A549 (cell line): ENCODE results near the gene ATP9B. TPM values are rescaled to one million over a fixed set of nuclear protein-coding genes. Genes with fewer than 3 reads are reported as not detected.

Experiments used
- ATAC-seq, 2 experiments: fragments of 200-7000 bp in 1 of 2; fragments of >200 bp in 1 of 2; cut with Nextera tagmentation in 1 of 2; cut with Tn5 transposase in 1 of 2; 3 replicates each; pipeline versions ENCODE4 v1.8.0 to v1.9.1; 2018 to 2020; ENCODE audit warnings: mild to moderate bottlenecking in 1 of 2, moderate library complexity in 1 of 2
- CTCF ChIA-PET: fragments of 300-600 bp; sonication (Branson Sonifier 250); formaldehyde crosslinking; extraction: SDS; loops from one replicate; lab custom pipeline; 2021; ENCODE audit warnings: antibody characterized with exemption, inconsistent platforms; lab: Yijun Ruan, JAX
- POLR2A ChIA-PET: fragments of 350-600 bp; formaldehyde crosslinking; extraction: SDS; loops from one replicate; lab custom pipeline; 2021; ENCODE audit warnings: antibody characterized with exemption, inconsistent platforms; lab: Yijun Ruan, JAX
- DNase-seq, 2 experiments: peaks; one replicate each; pipeline versions ENCODE4 v3.0.0 to v3.0.0-alpha.2; 2011 to 2016; ENCODE audit warnings: low read depth in 1 of 2, low spot score in 1 of 2
- FAIRE-seq: peaks from 2 replicates; lab custom pipeline; 2011; peaks lifted over from hg19 to GRCh38; lab: Jason Lieb, UNC
- H3K27ac ChIP-seq, 2 experiments: fragments of >200 bp; sonication (Bioruptor Twin); formaldehyde crosslinking; 3 replicates each; pipeline ENCODE4 v1.5.1; 2016 to 2017
- H3K4me1 ChIP-seq: fragments of >200 bp; sonication (Bioruptor Twin); formaldehyde crosslinking; 3 replicates; pipeline ENCODE4 v1.6.1; 2016
- H3K4me2 ChIP-seq: fragments of >200 bp; sonication (Bioruptor Twin); formaldehyde crosslinking; 3 replicates; pipeline ENCODE4 v1.6.1; 2016
- H3K4me3 ChIP-seq: fragments of >200 bp; sonication (Bioruptor Twin); formaldehyde crosslinking; 3 replicates; pipeline ENCODE4 v1.5.1; 2016
- H3K9me3 ChIP-seq: fragments of >200 bp; sonication (Bioruptor Twin); formaldehyde crosslinking; 3 replicates; pipeline ENCODE4 v1.6.1; 2016
- BHLHE40 ChIP-seq: IDR thresholded peaks from 2 replicates; pipeline ENCODE4 v1.6.1; 2012; ENCODE audit warnings: low read depth, low read length, inconsistent platforms
- CBX2 ChIP-seq: fragments of 200-600 bp; sonication (generic); IDR thresholded peaks from 2 replicates; pipeline ENCODE4 v1.6.1; 2016; ENCODE audit warnings: low read depth, mild to moderate bottlenecking, borderline replicate concordance
- CBX8 ChIP-seq: fragments of 200-600 bp; sonication (generic); IDR thresholded peaks from 2 replicates; pipeline ENCODE4 v1.6.1; 2016
- CHD2 ChIP-seq: fragments of 150-350 bp; IDR thresholded peaks from 2 replicates; pipeline ENCODE4 v1.6.1; 2014; ENCODE audit warnings: low read length; ENCODE audit not compliant: partially characterized antibody
- GATA3 ChIP-seq: IDR thresholded peaks from 2 replicates; pipeline ENCODE4 v1.6.1; 2012; ENCODE audit warnings: borderline replicate concordance
- HEYL ChIP-seq: fragments of 250-450 bp; sonication (Bioruptor Pico); IDR thresholded peaks from 2 replicates; pipeline ENCODE4 v1.8.0; 2021; ENCODE audit warnings: mild to moderate bottlenecking, moderate library complexity
- JUNB ChIP-seq: fragments of >200 bp; sonication (Bioruptor Twin); formaldehyde crosslinking; IDR thresholded peaks from 2 replicates; pipeline ENCODE4 v1.6.1; 2016
- KDM1A ChIP-seq: fragments of 200-600 bp; sonication (generic); IDR thresholded peaks from 2 replicates; pipeline ENCODE4 v1.6.1; 2016; ENCODE audit warnings: low read depth, mild to moderate bottlenecking
- PBX3 ChIP-seq: IDR thresholded peaks from 2 replicates; pipeline ENCODE4 v1.6.1; 2012
- POLR2AphosphoS2 ChIP-seq: conservative IDR thresholded peaks from 2 replicates; pipeline ENCODE4 v1.6.1; 2012; ENCODE audit warnings: low read length, improper control_type of control experiment, inconsistent platforms
- RCOR1 ChIP-seq: fragments of 150-350 bp; IDR thresholded peaks from 2 replicates; pipeline ENCODE4 v1.6.1; 2014; ENCODE audit warnings: antibody characterized with exemption, low read length, low read depth
- REST ChIP-seq: fragments of 200-600 bp; sonication (generic); IDR thresholded peaks from 2 replicates; pipeline ENCODE4 v1.6.1; 2016; ENCODE audit warnings: antibody characterized with exemption, mild to moderate bottlenecking, moderate library complexity
- RFX5 ChIP-seq: fragments of 450-650 bp; IDR thresholded peaks from 2 replicates; pipeline ENCODE4 v1.7.1; 2014; ENCODE audit warnings: antibody characterized with exemption, mild to moderate bottlenecking, moderate library complexity
- TFCP2L1 ChIP-seq: fragments of 250-450 bp; sonication (Bioruptor Pico); IDR thresholded peaks from 2 replicates; pipeline ENCODE4 v1.5.0; 2021; ENCODE audit warnings: mild to moderate bottlenecking
- WGBS: methylation state at CpG from one replicate; pipeline ENCODE4 v1.1.6; 2017; ENCODE audit errors: missing lambda C conversion rate; 5-methylcytosine and 5-hydroxymethylcytosine counted together
- polyA plus RNA-seq, 4 experiments: library from polyadenylated mRNA; depleted of rRNA in 3 of 4; stranded (reverse); fragments of >200 nt; fragmentation: RNase III in 1 of 4; extraction: RNeasy Plus Mini Kit Qiagen cat#74134 plus additional on column Dnase treatment in 1 of 4; gene quantifications; 2 replicates in 3 of 4; 3 replicates in 1 of 4; pipeline ENCODE4 v1.2.3, GENCODE V29; 2011 to 2017
- TF ChIP-seq, protein P1 (sequence below): fragments of 450-650 bp; IDR thresholded peaks from 2 replicates; pipeline ENCODE4 v1.6.1; 2014; ENCODE audit warnings: antibody characterized with exemption
- TF ChIP-seq, protein P2 (sequence below): fragments of 250-450 bp; sonication (Bioruptor Pico); IDR thresholded peaks from 2 replicates; pipeline ENCODE4 v1.5.0; 2020; ENCODE audit warnings: low read depth, mild to moderate bottlenecking, moderate library complexity

Gene ATP9B
- polyA plus RNA-seq, 2 of the 4 experiments (the other 2 are of a cell fraction): 22.6 to 35.7 TPM

- no peak for TF ChIP-seq RCOR1
- TF ChIP-seq CHD2: no peak
- no peak for TF ChIP-seq CBX8
- no peak for TF ChIP-seq KDM1A
- no peak for TF ChIP-seq PBX3
- TF ChIP-seq RFX5: 0 out of 2 replicates have a peak, but pooled peaks have one; percentile 33
- TF ChIP-seq REST: no peak
- TF ChIP-seq, all 56 proteins: peak for 7
Observed at GRCh38 chr18:79246309-79247108, 177.3 kb downstream of the ATP9B start (continued).

DNA sequence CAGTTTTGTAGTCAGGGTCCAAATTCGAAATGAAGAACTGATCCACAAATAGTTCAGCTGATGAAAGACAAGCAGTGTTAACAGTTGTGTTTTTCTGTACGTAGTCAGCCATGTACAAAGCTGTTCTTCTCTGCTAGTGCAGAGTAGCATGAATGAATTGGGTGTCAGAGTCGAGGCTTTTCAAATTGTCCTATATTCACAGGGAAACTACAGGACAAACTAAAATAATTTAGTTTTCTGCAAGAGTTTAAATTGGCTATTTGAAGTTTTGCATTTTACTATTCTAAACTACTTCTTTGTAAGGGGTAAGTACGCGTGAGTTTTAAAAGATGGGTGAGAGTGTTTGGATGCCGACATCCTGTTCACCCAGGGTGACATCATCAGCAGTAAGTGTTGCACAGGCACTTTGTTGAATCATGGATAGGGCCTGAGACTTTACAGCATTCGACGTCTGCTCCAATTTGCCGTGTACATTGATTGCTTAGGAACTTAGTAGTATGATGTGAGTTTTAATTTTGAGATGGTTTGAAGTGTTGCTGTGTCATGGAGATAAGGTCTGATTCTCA, 179.4 kb downstream of the ATP9B start:
- ATAC-seq: no peak
- H3K4me3 ChIP-seq: no peak overlapping the region
- no peak for FAIRE-seq
- H3K9me3 ChIP-seq: no peaks in the 10 kb centered on the region
- H3K4me1 ChIP-seq: peaks cover 9% of the 10 kb centered on the region; the same call in 2 of the 3 replicates
- ChIA-PET CTCF (interaction anchor here (0.6 kb wide), 1 partner anchor 260 kb away, joined by 5 read pairs; no protein-coding TSS in a partner anchor), POLR2A (no interaction called here)
- 83% methylated on average over 9 of the region's 9 CpGs for WGBS
- TF ChIP-seq GATA3 (no peak), BHLHE40 (no peak), CBX8 (no peak), HEYL (CRISPR knock-in tag) (no peak), TFCP2L1 (no peak), POLR2AphosphoS2 (no peak), CBX2 (no peak), JUNB (no peak)
- TF ChIP-seq, protein P1, sequence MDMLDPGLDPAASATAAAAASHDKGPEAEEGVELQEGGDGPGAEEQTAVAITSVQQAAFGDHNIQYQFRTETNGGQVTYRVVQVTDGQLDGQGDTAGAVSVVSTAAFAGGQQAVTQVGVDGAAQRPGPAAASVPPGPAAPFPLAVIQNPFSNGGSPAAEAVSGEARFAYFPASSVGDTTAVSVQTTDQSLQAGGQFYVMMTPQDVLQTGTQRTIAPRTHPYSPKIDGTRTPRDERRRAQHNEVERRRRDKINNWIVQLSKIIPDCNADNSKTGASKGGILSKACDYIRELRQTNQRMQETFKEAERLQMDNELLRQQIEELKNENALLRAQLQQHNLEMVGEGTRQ: no peak
- TF ChIP-seq, protein P2, sequence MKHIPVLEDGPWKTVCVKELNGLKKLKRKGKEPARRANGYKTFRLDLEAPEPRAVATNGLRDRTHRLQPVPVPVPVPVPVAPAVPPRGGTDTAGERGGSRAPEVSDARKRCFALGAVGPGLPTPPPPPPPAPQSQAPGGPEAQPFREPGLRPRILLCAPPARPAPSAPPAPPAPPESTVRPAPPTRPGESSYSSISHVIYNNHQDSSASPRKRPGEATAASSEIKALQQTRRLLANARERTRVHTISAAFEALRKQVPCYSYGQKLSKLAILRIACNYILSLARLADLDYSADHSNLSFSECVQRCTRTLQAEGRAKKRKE (CRISPR knock-in tag): no peak
- TF ChIP-seq, all 56 proteins: peak for 0
- Histone ChIP-seq H3K4me2 (no peak overlapping the region), H3K27ac (no peak overlapping the region)
- DNase-seq: no peak
